GM23338 (cell line): Measurements from ENCODE around the gene CORO7. TPM values are rescaled to one million over a fixed set of nuclear protein-coding genes. Genes with fewer than 3 reads are reported as not detected.

ENCODE experiments used
- CREB1 ChIP-seq: fragments of 250-450 bp; sonication (Bioruptor Pico); IDR thresholded peaks from 2 replicates; pipeline ENCODE4 v1.5.0; 2020; ENCODE audit warnings: low read depth, mild to moderate bottlenecking, moderate library complexity
- ZNF114 ChIP-seq: fragments of 250-450 bp; sonication (Bioruptor Pico); IDR thresholded peaks from 2 replicates; pipeline ENCODE4 v1.5.0; 2020; ENCODE audit warnings: mild to moderate bottlenecking, moderate library complexity
- ZNF331 ChIP-seq: fragments of 250-450 bp; sonication (Bioruptor Pico); IDR thresholded peaks from 2 replicates; pipeline ENCODE4 v1.5.0; 2020; ENCODE audit warnings: low read depth, mild to moderate bottlenecking, moderate library complexity
- polyA plus RNA-seq: library from polyadenylated mRNA; unstranded; fragments of >200 nt; fragmentation: Nextera tagmentation; extraction: Ambion mirVana; gene quantifications from 2 replicates; pipeline ENCODE4 v1.2.1, GENCODE V29; 2016
- total RNA-seq: library from RNA; depleted of rRNA; stranded (reverse); fragments of >200 nt; shearing (Covaris generic); gene quantifications from 2 replicates; pipeline ENCODE4 v1.2.3, GENCODE V29; 2014
- TF ChIP-seq, protein P1 (sequence below): fragments of 250-450 bp; sonication (Bioruptor Pico); IDR thresholded peaks from 2 replicates; pipeline ENCODE4 v1.5.0; 2020; ENCODE audit warnings: mild to moderate bottlenecking, moderate library complexity
- TF ChIP-seq, protein P2 (sequence below), 2 experiments: fragments of 200-600 bp in 1 of 2; sonication (generic) in 1 of 2; conservative IDR thresholded peaks; 2 replicates each; pipeline versions ENCODE4 v1.5.1 to v1.6.1; 2016 to 2017; ENCODE audit warnings: antibody characterized with exemption in 2 of 2, low read depth in 2 of 2, mild to moderate bottlenecking in 2 of 2, moderate library complexity in 1 of 2
- TF ChIP-seq, protein P3 (sequence below): IDR thresholded peaks from 2 replicates; pipeline ENCODE4 v1.6.1; 2016; ENCODE audit warnings: antibody characterized with exemption
- TF ChIP-seq, protein P4 (sequence below): IDR thresholded peaks from one replicate; pipeline ENCODE4 v1.6.1; 2018; ENCODE audit warnings: antibody characterized with exemption; ENCODE audit not compliant: unreplicated experiment

Gene CORO7
- total and polyA plus RNA-seq, 2 experiments from 2014 or later: 14.2 to 46.4 TPM

DNA sequence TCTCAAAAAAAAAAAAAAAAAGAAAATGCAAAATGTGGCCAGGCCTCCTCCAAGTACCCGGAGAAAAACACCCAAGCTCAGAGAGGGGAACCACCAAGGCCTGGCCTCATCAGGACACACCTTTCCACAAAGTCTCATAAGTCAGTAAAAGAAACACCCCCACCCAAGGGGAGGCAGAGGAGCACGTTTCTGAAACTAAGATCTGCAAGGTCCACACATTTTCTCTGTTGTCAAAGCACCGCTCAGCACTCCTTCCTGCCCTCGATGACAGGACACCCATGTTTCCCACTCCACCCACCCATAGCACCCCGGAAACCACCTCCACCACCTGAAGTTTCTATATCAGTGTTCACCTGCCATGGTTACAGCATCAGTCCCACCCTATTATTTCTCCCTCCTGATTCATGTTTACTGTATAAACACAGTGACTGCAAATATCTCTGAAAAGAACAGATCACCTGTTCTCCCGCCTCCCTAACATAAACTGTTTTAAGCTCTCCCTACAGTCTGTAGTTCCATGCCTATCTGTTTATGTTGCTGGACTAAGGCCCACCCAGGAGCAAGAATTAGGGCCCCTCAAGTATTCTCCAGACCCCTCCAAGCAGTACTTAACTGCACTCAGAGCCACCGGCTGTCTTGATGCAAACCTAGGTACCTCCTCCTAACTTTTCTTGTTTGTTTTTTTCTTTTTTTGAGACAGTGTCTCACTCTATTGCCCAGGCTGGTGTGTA lies 2.0 kb downstream of the CORO7 start (continued):
- TF ChIP-seq, protein P1, sequence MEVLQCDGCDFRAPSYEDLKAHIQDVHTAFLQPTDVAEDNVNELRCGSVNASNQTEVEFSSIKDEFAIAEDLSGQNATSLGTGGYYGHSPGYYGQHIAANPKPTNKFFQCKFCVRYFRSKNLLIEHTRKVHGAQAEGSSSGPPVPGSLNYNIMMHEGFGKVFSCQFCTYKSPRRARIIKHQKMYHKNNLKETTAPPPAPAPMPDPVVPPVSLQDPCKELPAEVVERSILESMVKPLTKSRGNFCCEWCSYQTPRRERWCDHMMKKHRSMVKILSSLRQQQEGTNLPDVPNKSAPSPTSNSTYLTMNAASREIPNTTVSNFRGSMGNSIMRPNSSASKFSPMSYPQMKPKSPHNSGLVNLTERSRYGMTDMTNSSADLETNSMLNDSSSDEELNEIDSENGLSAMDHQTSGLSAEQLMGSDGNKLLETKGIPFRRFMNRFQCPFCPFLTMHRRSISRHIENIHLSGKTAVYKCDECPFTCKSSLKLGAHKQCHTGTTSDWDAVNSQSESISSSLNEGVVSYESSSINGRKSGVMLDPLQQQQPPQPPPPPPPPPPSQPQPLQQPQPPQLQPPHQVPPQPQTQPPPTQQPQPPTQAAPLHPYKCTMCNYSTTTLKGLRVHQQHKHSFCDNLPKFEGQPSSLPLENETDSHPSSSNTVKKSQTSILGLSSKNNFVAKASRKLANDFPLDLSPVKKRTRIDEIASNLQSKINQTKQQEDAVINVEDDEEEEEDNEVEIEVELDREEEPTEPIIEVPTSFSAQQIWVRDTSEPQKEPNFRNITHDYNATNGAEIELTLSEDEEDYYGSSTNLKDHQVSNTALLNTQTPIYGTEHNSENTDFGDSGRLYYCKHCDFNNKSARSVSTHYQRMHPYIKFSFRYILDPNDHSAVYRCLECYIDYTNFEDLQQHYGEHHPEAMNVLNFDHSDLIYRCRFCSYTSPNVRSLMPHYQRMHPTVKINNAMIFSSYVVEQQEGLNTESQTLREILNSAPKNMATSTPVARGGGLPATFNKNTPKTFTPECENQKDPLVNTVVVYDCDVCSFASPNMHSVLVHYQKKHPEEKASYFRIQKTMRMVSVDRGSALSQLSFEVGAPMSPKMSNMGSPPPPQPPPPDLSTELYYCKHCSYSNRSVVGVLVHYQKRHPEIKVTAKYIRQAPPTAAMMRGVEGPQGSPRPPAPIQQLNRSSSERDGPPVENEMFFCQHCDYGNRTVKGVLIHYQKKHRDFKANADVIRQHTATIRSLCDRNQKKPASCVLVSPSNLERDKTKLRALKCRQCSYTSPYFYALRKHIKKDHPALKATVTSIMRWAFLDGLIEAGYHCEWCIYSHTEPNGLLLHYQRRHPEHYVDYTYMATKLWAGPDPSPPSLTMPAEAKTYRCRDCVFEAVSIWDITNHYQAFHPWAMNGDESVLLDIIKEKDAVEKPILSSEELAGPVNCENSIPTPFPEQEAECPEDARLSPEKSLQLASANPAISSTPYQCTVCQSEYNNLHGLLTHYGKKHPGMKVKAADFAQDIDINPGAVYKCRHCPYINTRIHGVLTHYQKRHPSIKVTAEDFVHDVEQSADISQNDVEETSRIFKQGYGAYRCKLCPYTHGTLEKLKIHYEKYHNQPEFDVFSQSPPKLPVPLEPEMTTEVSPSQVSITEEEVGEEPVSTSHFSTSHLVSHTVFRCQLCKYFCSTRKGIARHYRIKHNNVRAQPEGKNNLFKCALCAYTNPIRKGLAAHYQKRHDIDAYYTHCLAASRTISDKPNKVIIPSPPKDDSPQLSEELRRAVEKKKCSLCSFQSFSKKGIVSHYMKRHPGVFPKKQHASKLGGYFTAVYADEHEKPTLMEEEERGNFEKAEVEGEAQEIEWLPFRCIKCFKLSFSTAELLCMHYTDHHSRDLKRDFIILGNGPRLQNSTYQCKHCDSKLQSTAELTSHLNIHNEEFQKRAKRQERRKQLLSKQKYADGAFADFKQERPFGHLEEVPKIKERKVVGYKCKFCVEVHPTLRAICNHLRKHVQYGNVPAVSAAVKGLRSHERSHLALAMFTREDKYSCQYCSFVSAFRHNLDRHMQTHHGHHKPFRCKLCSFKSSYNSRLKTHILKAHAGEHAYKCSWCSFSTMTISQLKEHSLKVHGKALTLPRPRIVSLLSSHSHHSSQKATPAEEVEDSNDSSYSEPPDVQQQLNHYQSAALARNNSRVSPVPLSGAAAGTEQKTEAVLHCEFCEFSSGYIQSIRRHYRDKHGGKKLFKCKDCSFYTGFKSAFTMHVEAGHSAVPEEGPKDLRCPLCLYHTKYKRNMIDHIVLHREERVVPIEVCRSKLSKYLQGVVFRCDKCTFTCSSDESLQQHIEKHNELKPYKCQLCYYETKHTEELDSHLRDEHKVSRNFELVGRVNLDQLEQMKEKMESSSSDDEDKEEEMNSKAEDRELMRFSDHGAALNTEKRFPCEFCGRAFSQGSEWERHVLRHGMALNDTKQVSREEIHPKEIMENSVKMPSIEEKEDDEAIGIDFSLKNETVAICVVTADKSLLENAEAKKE (CRISPR knock-in tag): no peak
- TF ChIP-seq CREB1 (CRISPR knock-in tag) (no peak), ZNF331 (CRISPR knock-in tag) (no peak), ZNF114 (CRISPR knock-in tag) (no peak)
- TF ChIP-seq, protein P2, sequence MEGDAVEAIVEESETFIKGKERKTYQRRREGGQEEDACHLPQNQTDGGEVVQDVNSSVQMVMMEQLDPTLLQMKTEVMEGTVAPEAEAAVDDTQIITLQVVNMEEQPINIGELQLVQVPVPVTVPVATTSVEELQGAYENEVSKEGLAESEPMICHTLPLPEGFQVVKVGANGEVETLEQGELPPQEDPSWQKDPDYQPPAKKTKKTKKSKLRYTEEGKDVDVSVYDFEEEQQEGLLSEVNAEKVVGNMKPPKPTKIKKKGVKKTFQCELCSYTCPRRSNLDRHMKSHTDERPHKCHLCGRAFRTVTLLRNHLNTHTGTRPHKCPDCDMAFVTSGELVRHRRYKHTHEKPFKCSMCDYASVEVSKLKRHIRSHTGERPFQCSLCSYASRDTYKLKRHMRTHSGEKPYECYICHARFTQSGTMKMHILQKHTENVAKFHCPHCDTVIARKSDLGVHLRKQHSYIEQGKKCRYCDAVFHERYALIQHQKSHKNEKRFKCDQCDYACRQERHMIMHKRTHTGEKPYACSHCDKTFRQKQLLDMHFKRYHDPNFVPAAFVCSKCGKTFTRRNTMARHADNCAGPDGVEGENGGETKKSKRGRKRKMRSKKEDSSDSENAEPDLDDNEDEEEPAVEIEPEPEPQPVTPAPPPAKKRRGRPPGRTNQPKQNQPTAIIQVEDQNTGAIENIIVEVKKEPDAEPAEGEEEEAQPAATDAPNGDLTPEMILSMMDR (conservative IDR thresholded peaks at IDR 0.05; ENCODE audit: low read depth in 2 of 2): no peak
- TF ChIP-seq, protein P3, sequence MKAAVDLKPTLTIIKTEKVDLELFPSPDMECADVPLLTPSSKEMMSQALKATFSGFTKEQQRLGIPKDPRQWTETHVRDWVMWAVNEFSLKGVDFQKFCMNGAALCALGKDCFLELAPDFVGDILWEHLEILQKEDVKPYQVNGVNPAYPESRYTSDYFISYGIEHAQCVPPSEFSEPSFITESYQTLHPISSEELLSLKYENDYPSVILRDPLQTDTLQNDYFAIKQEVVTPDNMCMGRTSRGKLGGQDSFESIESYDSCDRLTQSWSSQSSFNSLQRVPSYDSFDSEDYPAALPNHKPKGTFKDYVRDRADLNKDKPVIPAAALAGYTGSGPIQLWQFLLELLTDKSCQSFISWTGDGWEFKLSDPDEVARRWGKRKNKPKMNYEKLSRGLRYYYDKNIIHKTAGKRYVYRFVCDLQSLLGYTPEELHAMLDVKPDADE: no peak
- TF ChIP-seq, protein P4, sequence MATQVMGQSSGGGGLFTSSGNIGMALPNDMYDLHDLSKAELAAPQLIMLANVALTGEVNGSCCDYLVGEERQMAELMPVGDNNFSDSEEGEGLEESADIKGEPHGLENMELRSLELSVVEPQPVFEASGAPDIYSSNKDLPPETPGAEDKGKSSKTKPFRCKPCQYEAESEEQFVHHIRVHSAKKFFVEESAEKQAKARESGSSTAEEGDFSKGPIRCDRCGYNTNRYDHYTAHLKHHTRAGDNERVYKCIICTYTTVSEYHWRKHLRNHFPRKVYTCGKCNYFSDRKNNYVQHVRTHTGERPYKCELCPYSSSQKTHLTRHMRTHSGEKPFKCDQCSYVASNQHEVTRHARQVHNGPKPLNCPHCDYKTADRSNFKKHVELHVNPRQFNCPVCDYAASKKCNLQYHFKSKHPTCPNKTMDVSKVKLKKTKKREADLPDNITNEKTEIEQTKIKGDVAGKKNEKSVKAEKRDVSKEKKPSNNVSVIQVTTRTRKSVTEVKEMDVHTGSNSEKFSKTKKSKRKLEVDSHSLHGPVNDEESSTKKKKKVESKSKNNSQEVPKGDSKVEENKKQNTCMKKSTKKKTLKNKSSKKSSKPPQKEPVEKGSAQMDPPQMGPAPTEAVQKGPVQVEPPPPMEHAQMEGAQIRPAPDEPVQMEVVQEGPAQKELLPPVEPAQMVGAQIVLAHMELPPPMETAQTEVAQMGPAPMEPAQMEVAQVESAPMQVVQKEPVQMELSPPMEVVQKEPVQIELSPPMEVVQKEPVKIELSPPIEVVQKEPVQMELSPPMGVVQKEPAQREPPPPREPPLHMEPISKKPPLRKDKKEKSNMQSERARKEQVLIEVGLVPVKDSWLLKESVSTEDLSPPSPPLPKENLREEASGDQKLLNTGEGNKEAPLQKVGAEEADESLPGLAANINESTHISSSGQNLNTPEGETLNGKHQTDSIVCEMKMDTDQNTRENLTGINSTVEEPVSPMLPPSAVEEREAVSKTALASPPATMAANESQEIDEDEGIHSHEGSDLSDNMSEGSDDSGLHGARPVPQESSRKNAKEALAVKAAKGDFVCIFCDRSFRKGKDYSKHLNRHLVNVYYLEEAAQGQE: no peak
